K562 (cell line): Measurements from ENCODE around the gene PDE9A. TPM values are rescaled to one million over a fixed set of nuclear protein-coding genes. Genes with fewer than 3 reads are reported as not detected.

Source experiments
- ATAC-seq: fragments of 200-7000 bp; cut with Tn5 transposase; 3 replicates; pipeline ENCODE4 v1.9.1; 2020; ENCODE audit warnings: moderate library complexity
- BruUV-seq: library from RNA; stranded (reverse); fragments of 400-500 nt; replicated peaks from 2 replicates; lab custom pipeline; 2021; lab: Mats Ljungman, UMichigan
- CTCF ChIA-PET: fragments of 300-600 bp; formaldehyde crosslinking; extraction: SDS; loops from one replicate; lab custom pipeline; 2021; ENCODE audit warnings: low intra/inter-chr PET ratio; lab: Yijun Ruan, JAX
- POLR2A ChIA-PET: fragments of 300-600, 350-650 bp; sonication (Branson Sonifier 250); formaldehyde crosslinking; extraction: SDS; loops from one replicate; lab custom pipeline; 2021; ENCODE audit warnings: antibody characterized with exemption, inconsistent platforms; lab: Yijun Ruan, JAX
- DNase-seq, 4 experiments: peaks; one replicate each; pipeline versions ENCODE4 v3.0.0 to v3.0.0-alpha.2; 2011 to 2018; ENCODE audit warnings: low spot score in 3 of 4, mixed read lengths in 3 of 4; ENCODE audit errors: extremely low read depth in 1 of 4
- FAIRE-seq: peaks from 2 replicates; lab custom pipeline; 2011; peaks lifted over from hg19 to GRCh38; lab: Jason Lieb, UNC
- H2AFZ ChIP-seq: 2 replicates; pipeline ENCODE4 v1.6.0; 2011; ENCODE audit warnings: low read depth, low read length, control low read depth, inconsistent platforms
- H3K27ac ChIP-seq: fragments of 200-600 bp; 3 replicates; pipeline ENCODE4 v1.8.0; 2011; ENCODE audit warnings: low read depth, mild to moderate bottlenecking, control low read depth, inconsistent platforms, low read length, moderate library complexity, mixed read lengths; ENCODE audit errors: extremely low read depth
- H3K27me3 ChIP-seq, 2 experiments: fragments of 300-600 bp in 1 of 2; 2 replicates in 1 of 2; 3 replicates in 1 of 2; pipeline versions ENCODE4 v1.6.0 to v1.8.0; 2011; ENCODE audit warnings: inconsistent platforms in 2 of 2, low read length in 2 of 2, mild to moderate bottlenecking in 1 of 2, mixed read lengths in 1 of 2, moderate library complexity in 1 of 2; ENCODE audit not compliant: control insufficient read depth in 2 of 2, insufficient read depth in 2 of 2
- H3K36me3 ChIP-seq: fragments of 300-600 bp; 3 replicates; pipeline ENCODE4 v1.8.0; 2011; ENCODE audit warnings: mild to moderate bottlenecking, low read length, inconsistent platforms; ENCODE audit not compliant: control insufficient read depth, insufficient read depth
- H3K4me1 ChIP-seq, 2 experiments: fragments of 200-600 bp in 1 of 2; replicated peaks in 1 of 2; 2 replicates in 1 of 2; 3 replicates in 1 of 2; pipeline versions ENCODE4 v1.5.1 to v1.8.0; 2011; ENCODE audit warnings: inconsistent platforms in 2 of 2, low read length in 2 of 2, mild to moderate bottlenecking in 1 of 2, mixed read lengths in 1 of 2, moderate library complexity in 1 of 2; ENCODE audit not compliant: control insufficient read depth in 2 of 2, insufficient read depth in 2 of 2
- H3K4me2 ChIP-seq: 2 replicates; pipeline ENCODE4 v1.6.1; 2011; ENCODE audit warnings: low read length, control low read depth, inconsistent platforms, mixed read lengths; ENCODE audit not compliant: insufficient read depth
- H3K4me3 ChIP-seq: fragments of 200-600 bp; sonication (generic), shearing (Covaris generic); 2 replicates; pipeline ENCODE4 v1.5.1; 2016; ENCODE audit warnings: control low read depth, inconsistent platforms
- H3K79me2 ChIP-seq: fragments of 200-600 bp; 3 replicates; pipeline ENCODE4 v1.8.0; 2011; ENCODE audit warnings: low read length, inconsistent platforms; ENCODE audit not compliant: control insufficient read depth, insufficient read depth
- H3K9ac ChIP-seq, 2 experiments: 2 replicates each; pipeline versions ENCODE4 v1.6.0 to v1.6.1; 2011; ENCODE audit warnings: low read depth in 2 of 2, low read length in 2 of 2, control low read depth in 1 of 2, inconsistent platforms in 1 of 2, mild to moderate bottlenecking in 1 of 2, mixed read lengths in 1 of 2; ENCODE audit not compliant: insufficient read depth in 1 of 2
- H3K9me1 ChIP-seq: one replicate; pipeline ENCODE4 v1.6.0; 2011; ENCODE audit warnings: inconsistent platforms, mild to moderate bottlenecking, low read length, moderate library complexity; ENCODE audit not compliant: control insufficient read depth, insufficient read depth
- H3K9me3 ChIP-seq: replicated peaks from 2 replicates; pipeline ENCODE4 v1.5.1; 2011; ENCODE audit warnings: low read depth, low read length, inconsistent platforms; ENCODE audit not compliant: control insufficient read depth, insufficient read depth
- H4K20me1 ChIP-seq: replicated peaks from 2 replicates; pipeline ENCODE4 v1.6.1; 2011; ENCODE audit warnings: low read length, inconsistent platforms, mixed read lengths; ENCODE audit not compliant: control insufficient read depth, insufficient read depth
- NRF1 ChIP-seq, 2 experiments: fragments of 450-650 bp; IDR thresholded peaks in 1 of 2; conservative IDR thresholded peaks in 1 of 2; 2 replicates each; pipeline ENCODE4 v1.6.1; 2014; ENCODE audit warnings: mild to moderate bottlenecking in 2 of 2
- WGBS: fragments of 100-300 bp; shearing (Covaris generic); methylation state at CpG from one replicate; pipeline ENCODE4 v1.1.6; 2016; ENCODE audit warnings: low coverage, mixed read lengths; ENCODE audit not compliant: insufficient coverage; ENCODE audit errors: missing lambda C conversion rate; 5-methylcytosine and 5-hydroxymethylcytosine counted together
- in situ Hi-C: fragments of 300-500 bp; cut with MboI; formaldehyde crosslinking; loops from 4 replicates; pipeline ENCODE4 v1.15.0; 2018; ENCODE audit warnings: inconsistent platforms, mixed read lengths
- intact Hi-C: fragments of 100-400 bp; cut with micrococcal nuclease; formaldehyde crosslinking; loops from 2 replicates; pipeline ENCODE4 v1.14.2; 2022
- polyA plus RNA-seq, 8 experiments: library from polyadenylated mRNA; depleted of rRNA in 4 of 8; stranded (reverse) in 5 of 8; unstranded in 3 of 8; fragments of >200 nt; fragmentation: Nextera tagmentation in 2 of 8; fragmentation: Illumina TruSeq in 1 of 8; extraction: Ambion mirVana in 2 of 8; extraction: Trizol in 1 of 8; gene quantifications; 2 replicates each; pipeline versions ENCODE4 v1.2.1 to v1.2.3, GENCODE V29; 2011 to 2014; ENCODE audit warnings: inconsistent platforms in 1 of 8, missing spikeins in 1 of 8
- total RNA-seq, 7 experiments: library from RNA; depleted of rRNA in 6 of 7; stranded (reverse); fragments of >200 nt in 6 of 7; fragmentation: Illumina TruSeq in 2 of 7; extraction: Trizol in 2 of 7; gene quantifications; 2 replicates each; pipeline versions ENCODE4 v1.2.1 to v1.2.3, GENCODE V29; 2011 to 2021; ENCODE audit warnings: low replicate concordance in 1 of 7
- TF ChIP-seq, protein P1 (sequence below): sonication (generic); formaldehyde crosslinking; IDR thresholded peaks from 2 replicates; pipeline ENCODE4 v1.8.0; 2023; ENCODE audit warnings: mild to moderate bottlenecking, missing genetic modification reagents

The PDE9A gene
- total and polyA plus RNA-seq, 9 of the 15 experiments (the other 6 are each of a cell fraction or from before 2014, with no cell fraction given): 0.07 to 0.27 TPM; not detected in 7

DNA sequence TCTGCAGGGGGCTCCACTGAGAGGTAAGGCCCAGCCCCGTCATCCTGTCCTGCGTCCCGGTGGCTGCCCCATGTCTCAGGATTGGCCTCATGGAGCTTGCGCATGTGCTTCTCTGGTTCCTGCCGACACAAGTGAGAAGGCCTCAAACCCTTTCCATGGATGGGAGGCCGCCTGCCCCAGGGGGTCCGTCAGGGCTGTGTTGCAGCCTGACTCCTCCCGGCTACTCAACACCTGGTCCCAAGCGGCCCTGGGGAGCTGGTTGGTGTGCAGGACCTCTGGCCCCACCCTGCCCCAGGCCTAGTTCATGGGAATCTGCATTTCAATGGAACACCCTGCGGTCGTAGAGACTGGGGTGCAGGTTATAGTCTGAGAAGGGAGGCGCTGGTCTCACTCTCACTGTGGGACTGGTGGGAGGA, 21.1 kb upstream of the PDE9A start:
- Histone ChIP-seq H3K79me2 (no peaks in the 10 kb centered on the region), H2AFZ (no peak overlapping the region), H3K4me2 (no peak overlapping the region), H3K9ac (no peak overlapping the region), H3K27ac (no peak overlapping the region), H4K20me1 (no peaks in the 10 kb centered on the region), H3K4me3 (no peak overlapping the region), H3K4me1 (no peaks in the 10 kb centered on the region), H3K9me3 (peaks cover 4% of the 10 kb centered on the region; the same call in 1 of the 2 replicates), H3K9me1 (no peaks in the 10 kb centered on the region), H3K27me3 (peaks cover 2 to 23% of the 10 kb centered on the region in 2 experiments; a peak in 2 of 5 replicates), H3K36me3 (no peaks in the 10 kb centered on the region)
- no TSS peak for BruUV-seq
- WGBS: 3% methylated on average over 12 of the region's 12 CpGs
- POLR2A ChIA-PET: interaction anchor here (0.6 kb wide), 1 partner anchor 110 kb away, joined by 4 read pairs; no protein-coding TSS in a partner anchor
- in situ Hi-C loops: no loop called here
- DNase-seq (no peak), FAIRE-seq (no peak), ATAC-seq (no peak)
- intact Hi-C loops: no loop called here
- peak; percentile 43 to 54; a peak in 3 of 4 replicates for TF ChIP-seq NRF1 (conservative IDR thresholded peaks at IDR 0.05 in 1 of 2, IDR thresholded peaks at IDR 0.05 in 1 of 2)
- TF ChIP-seq, protein P1, sequence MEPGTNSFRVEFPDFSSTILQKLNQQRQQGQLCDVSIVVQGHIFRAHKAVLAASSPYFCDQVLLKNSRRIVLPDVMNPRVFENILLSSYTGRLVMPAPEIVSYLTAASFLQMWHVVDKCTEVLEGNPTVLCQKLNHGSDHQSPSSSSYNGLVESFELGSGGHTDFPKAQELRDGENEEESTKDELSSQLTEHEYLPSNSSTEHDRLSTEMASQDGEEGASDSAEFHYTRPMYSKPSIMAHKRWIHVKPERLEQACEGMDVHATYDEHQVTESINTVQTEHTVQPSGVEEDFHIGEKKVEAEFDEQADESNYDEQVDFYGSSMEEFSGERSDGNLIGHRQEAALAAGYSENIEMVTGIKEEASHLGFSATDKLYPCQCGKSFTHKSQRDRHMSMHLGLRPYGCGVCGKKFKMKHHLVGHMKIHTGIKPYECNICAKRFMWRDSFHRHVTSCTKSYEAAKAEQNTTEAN: no peak
- CTCF ChIA-PET: no interaction called here
